ENCODE measurements around the gene AFG1L. TPM values are rescaled to one million over a fixed set of nuclear protein-coding genes. Genes with fewer than 3 reads are reported as not detected.
"Not testable (repeated sequence)": the region's sequence is repeated elsewhere in the genome, so short reads cannot be mapped to it uniquely, and the experiment has no call there.

AFG1L gene
- polyA plus RNA-seq, 12 donors, result 4.0 to 11.5 (median 5.7) TPM; not detected in 1

DNA sequence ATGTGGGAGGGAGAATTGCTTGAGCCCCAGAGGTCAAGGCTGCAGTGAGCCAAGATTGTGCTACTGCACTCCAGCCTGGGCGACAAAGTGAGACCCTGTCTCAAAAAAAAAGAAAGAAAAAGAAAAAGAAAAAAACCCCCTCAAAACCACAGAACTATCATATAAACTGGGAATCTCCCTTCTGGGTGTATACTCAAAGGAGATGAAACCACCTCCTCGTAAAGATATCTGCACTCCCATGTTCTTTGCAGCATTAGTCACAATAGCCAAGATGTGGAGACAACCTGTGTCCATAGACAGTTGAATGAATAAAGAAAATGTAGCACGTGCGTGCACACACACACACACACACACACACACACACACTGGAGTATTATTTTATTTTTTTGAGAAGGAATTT lies 8.5 kb upstream of the AFG1L start:
- DNase-seq, result no peak

DNA sequence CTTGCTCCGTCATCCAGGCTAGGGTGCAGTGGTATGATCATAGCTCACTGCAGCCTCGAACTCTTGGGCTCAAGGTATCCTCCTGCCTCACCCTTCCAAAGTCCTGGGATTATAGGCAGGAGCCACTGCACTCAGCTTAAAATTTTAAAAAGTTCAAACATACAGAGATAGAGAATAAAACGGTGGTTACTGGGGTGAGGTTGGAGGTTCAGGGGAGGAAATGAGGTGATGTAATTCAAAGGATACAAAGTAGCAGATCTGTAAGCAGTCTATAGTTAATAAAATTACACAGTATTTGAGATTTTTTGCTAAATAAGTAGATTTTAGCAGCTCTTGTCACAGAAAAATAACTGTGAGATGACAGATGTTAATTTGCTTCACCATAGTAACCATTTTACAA lies 7.5 kb upstream of the AFG1L start:
- no peak for DNase-seq

DNA sequence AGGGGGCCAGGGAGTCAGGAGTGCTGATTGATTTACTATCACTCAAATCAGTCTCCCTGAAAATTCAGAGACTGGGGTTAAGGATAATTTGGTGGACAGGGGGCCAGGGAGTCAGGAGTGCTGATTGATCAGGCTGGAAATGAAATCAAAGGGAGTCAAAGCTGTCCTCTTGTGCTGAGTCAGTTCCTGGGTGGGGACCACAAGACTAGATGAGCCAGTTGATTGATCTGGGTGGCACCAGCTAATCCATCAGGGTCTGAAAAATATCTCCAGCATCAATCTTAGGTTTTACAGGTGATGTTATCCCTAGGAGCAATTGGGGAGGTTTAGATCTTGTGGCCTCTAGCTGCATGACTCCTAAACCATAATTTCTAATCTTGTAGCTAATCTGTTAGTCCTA lies 6.1 kb upstream of the AFG1L start:
- no peak for DNase-seq

DNA sequence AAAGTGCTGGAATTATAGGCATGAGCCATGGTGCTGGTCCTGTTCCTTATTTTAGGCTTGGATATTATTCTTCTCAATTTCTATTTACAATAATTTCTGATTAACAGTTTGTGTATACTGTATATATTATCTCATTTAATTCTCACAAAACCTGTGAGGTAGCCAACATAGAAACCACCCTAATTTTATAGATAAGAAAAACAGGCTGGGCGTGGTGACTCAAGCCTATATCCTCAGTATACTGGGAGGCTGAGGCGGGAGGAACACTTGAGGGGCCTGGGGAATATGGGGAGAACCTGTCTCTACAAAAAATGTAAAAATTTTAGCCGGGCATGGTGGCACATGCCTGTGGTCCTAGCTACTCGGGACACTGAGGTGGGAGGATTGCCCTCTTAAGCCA lies 3.8 kb upstream of the AFG1L start:
- no peak for DNase-seq

DNA sequence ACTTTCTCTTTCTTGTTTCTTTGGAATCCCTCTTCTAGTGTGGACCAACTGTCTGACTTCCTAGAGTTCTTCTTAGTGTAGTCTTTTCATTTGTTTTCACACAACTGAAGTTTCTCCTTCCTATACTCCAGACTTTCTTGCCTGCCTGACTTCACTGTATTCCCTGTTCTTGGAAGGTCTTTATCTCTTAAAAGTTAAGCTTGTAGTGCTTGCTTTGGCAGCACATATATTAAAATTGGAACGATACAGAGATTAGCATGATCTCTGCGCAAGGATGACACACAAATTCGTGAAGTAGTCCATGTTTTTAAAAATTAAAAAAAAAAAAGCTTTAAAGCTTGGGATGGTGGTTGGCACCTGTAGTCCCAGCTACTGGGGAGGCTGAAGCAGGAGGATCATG lies 2.3 kb upstream of the AFG1L start:
- not testable (repeated sequence) for DNase-seq

DNA sequence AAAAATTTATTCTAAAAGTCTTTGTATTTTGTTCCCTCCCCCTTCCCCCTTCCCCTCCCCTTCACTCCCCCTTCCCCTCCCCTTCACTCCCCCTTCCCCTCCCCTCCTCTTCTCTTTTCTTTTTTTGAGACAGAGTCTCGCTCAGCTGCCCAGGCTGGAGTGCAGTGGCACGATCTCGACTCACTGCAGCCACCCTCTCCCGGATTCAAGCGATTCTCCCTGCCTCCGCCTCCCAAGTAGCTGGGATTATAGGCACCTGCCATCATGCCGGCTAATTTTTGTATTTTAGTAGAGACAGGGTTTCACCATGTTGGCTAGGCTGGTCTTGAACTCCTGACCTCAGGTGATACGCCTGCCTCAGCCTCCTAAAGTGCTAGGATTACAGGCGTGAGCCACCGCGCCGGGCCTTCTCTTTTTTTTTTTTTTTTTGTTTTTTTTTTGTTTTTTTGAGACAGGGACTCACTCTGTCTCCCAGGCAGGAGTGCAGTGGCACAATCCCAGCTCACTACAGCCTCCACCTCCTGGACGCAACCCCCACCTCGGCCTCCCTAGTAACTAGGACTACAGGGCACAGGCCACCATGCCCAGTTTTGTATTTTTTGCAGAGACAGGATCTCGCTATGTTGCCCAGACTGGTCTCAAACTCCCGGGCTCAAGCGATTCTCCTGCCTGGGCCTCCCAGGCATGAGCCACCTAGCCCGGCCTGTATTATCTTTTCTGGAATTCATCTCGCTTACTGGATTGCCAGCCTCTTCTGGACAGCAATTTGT lies 1.1 kb upstream of the AFG1L start:
- peak; percentile 2 for DNase-seq

DNA sequence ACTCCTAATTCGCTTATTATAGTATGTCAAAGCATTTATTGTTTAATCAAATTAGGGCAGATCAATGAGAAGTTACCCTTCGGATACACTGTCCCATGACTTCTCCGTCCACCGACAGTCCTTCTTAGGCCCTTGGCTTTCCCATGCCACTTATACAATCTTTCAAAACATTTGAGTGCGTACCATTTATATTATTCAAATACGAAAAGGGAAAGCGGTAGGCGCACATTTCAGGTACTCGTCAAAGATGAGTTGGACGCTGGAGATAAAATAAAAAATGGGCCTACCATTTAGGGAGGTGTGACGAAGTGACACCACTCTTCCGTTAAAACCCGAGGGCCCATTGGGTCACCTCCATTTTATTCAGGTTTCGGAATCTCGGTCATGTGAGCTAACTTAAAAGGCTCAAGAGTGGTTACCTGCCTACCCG lies 542 bp upstream of the AFG1L start:
- DNase-seq, result no peak

DNA sequence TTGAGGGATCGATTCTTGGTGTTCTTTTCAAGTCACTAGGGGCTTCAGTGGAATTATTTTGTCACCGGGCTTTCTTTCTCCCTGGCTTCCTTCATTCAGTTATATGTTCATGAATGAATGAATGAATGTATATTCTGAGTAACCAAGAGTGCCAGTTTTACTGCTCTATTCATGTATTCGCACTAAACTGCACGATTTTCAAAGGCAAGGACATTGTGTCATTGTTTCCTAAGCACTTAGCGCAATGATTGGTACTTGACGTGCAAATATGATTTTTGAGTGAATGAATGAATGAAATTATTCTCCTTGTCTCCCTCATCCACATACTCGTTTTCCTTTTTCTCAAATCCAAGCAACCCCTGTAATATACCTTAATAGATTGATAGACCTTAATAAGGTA lies 822 bp downstream of the AFG1L start:
- no peak for DNase-seq

DNA sequence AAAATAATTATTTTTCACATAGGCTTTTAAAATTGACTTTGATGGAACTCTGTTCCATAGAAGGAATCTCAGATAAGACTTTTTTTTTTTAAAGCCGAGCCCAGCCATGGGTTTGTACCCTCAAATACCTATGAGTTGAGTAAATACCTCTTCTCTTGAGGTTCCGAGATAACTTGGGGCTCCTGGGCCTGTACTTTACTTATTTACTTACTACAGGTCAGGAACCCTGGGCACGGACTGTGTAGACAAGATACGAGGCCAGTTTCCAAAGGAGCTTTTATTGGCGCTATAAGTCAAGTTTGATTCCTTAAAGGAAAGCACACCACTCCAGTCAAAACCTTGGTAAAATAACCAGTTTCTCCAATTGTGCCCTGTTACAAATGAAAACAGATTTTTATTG lies 7.5 kb downstream of the AFG1L start:
- no peak for DNase-seq

DNA sequence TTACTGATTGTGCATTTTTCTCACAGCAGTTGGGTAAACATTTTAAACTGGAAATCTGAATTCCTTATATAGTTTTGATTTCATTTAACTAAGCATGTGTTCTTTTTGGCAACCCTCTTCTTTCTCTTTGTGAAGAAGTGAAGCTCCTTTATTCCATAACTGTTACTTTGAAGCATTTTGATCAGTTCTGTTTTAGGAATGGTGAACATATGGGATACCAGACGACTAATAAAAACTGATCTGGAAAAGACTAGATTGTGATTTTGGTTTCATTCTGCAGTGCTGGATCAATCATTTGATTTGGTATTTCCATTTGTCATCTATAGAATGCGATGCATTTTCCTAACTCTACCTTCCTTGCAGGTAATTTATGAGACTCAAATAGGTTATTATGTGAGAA lies 9.8 kb downstream of the AFG1L start:
- DNase-seq, result no peak

DNA sequence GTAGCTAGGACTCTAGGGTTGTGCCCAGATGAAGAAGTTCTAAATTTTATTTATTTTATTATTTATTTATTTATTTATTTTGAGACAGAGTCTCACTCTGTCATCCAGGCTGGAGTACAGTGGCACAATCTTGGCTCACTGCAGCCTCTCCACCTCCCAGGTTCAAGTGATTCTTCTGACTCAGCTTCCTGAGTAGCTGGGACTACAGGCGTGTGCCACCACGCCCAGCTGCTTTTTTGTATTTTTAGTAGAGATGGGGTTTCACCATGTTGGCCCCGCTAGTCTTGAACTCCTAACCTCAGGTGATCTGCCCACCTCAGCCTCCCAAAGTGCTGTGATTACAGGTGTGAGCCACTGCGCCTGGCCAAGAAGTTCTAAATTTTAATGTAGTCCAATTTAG lies 13.8 kb downstream of the AFG1L start:
- not testable (repeated sequence) for DNase-seq

DNA sequence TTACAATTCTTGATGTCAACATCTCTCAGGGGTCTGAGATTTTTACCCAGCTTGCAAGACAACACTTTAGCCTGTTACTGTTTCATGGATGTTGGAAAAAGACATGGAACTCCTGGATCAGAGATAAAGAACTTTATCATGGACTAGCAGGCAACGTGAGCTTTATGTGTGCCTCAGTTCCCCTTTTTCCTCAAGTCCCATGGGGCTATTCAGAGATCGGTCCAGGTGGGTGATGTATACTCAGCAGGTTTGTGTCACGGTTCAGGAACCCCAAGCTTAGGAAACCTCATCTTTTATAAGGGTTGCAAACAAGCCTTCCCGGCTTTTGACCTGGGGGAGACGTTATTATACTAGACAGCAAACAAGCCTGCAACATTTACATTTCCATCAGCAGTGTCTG lies 15.0 kb downstream of the AFG1L start:
- no peak for DNase-seq

DNA sequence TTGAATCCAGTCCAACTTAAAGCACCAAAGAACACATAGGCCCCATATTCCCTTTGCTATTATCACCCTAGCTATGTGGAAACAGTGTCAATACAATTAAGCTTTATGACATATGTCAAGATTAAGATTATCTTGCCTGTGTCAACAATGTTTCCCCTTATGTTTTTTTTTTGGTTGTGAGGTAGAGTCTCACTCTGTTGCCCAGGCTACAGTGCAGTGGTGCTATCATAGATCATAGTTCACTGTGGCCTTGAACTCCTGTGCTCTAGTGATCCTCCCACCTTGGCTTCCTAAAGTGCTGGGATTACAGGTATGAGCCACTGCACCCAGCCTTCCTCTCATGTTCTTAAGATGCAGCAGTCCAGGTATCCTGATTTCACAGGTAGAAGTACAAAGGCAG lies 17.8 kb downstream of the AFG1L start:
- no peak for DNase-seq

DNA sequence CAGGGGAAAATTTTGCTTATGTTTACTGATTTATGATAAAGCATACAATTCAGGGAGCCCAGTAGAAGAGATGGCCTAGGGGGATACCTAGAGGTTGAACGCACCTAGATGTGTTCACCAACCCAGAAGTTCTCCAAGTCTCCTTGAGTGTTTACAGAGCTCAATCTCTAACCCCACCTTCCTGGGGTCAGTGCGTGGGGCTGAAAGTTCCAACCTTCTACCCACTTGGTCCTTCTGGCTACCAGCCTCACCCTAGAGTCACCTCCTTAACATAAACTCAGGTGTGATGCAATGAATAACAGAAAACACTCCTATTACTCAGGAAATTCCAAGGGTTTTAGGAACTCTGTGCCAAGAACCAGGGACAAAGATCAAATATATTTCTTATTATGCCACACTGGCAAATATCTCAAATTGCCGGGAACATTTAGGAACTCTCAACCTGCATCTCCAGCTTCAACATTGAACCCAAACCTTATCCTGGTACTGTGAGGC lies 26.4 kb downstream of the AFG1L start:
- DNase-seq, result no peak

DNA sequence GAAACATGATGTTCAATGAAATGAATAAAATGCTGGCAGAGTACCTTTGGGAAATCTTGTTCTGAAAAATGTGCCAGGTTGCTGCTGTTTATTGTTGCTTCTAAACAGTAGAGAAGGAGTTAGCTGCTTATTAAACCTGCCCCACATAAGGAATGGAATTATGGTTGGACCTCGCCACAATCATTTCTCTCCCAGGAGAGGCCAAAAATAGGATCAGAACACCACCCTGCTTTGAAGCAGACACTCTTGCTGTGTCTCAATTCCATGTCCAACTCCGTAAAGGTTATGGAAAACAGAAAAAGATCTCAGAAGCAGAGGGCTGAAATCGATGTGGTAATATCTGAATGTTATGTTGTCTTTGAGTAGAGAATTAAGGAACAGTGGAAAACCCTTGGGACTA lies 27.9 kb downstream of the AFG1L start:
- DNase-seq, result no peak

DNA sequence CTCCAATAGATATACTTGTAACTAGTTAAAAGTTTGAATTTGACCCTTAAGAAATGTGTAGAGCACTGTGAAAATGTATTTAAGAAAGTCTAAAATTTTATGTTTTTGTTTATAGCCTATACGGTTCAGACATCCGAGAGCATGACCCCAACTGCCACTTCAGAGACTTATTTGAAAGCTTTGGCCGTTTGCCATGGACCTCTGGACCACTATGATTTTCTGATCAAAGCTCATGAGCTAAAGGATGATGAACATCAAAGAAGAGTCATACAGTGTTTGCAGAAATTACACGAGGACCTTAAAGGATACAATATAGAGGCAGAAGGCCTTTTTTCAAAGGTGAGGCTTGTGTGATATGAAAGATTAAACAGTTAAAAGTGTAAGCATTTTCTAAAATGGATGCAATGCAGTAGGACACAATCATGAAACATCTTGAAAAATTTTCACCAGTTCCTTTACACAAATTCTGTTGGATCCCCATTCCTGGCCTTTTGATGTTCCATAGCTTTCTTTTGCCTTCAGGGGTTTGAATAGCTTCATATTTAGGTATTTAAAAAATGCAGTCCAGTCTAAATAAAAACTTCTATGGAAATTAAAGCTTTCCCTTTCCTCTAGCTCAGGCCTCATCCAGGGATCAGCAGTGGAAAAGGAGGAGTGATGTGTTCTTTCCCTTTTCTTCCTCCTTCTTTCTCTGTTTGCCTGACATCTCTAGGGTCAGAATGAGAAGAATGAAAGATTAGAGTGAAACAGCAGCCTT lies 29.0 kb downstream of the AFG1L start:
- no peak for DNase-seq

DNA sequence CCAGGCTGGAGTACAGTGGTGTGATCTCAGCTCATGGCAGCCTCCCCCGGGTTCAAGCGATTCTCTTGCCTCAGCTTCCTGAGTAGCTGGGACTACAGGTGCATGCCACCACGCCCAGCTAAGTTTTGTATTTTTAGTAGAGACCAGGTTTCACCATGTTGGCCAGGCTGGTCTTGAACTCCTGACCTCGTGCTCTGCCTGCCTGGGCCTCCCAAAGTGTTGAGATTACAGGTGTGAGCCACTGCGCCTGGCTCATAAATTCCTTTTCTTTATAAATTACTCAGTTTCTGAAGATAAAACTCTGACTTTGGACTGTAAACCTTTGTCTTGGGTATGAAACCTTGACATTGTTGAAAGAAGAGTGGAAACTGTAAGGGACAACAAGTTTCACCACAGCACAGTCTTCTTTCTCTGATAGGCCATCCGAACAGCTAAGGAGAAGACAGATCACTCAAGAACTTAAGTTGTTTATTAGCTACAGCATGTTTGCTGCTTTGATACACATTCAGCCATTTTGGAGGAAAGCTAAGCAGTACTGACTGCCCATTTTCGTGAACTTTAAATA lies 35.4 kb downstream of the AFG1L start:
- DNase-seq, result not testable (repeated sequence)

DNA sequence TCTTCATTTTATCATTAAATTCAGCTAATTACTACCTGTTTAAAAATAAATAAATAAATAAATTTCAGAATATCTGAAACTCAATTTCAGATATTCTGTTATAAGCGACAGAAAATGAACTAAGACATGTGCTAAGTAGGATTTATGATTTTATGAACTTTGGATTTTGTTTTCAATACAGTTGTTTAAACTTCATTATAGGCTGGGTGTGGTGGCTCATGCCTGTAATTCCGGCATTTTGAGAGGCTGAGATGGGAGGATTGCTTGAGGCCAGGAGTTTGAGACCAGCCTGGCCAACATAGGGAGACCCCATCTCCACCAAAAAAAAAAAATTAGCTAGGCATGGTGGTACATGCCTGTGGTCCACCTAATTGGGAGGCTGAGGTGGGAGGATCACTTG lies 36.0 kb downstream of the AFG1L start:
- no peak for DNase-seq

DNA sequence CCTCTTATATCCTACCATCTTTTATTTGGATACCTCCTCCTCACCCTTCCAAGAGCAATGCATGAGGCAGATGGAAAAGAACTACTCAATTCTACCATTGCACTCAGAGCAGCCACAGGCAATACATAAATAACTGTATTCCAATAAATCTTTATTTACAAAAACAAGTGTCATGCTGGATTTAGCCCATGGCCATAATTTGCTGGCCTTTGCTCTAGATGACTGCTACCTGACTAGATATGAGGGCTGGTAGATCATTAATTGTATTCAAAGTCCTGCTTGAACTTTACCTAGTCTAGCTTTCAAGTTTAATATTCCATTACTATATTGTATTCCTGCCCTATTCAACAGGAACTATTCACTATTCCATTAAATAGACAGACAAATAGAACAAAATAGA lies 37.1 kb downstream of the AFG1L start:
- no peak for DNase-seq

DNA sequence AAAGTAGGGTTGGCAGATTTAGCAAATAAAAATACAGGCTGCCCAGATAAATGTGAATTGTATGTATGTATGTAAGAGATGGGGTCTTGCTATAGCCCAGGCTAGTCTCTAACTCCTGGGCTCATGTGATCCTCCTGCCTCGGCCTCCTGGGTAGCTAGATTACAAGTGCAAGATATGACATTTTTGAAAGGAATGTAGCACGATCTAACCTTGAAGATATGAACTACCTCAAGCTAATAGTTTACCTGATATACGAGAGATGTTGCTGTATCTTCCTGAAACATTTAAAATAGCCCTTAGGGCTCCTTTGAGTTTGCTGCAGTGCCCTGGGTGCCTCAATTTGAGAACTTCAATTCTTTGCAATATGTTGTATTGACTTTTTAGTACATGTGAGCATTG lies 42.1 kb downstream of the AFG1L start:
- no peak for DNase-seq

DNA sequence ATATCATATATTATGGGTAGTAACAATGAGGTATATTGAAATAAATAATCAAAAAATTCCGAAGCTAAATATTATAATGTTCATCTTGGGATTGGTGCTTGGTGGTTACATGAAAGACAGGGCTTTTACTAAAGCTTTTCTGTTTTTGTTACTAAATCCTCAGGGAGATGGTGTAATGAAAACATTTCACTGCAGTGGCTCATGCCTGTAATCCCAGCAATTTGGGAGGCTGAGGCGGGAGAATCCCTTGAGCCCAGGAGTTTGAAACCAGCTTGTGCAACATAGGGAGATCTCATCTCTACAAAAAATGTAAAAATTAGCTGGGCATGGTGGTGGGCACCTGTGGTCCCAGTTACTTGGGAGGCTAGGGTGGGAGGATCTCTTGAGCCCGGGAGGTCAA lies 42.9 kb downstream of the AFG1L start:
- DNase-seq, result no peak

DNA sequence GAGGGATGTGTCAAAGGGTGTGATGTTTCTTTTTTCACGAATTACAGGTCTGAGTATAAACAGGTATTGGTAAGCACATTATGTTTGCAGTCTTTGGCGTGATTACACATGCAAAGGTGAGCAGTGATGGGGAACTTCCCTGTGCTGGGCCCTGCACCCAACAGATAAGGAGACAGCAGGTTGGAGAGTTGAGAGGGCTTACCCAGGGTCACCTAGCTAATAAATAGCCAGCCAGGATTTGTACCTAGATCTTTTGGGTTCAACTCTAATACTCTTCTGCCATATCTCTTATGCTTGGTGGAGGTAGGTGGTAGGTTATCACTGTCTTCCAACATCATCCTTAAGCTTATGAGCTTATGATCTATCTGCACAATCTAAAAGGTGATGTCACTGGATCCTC lies 46.5 kb downstream of the AFG1L start:
- no peak for DNase-seq

DNA sequence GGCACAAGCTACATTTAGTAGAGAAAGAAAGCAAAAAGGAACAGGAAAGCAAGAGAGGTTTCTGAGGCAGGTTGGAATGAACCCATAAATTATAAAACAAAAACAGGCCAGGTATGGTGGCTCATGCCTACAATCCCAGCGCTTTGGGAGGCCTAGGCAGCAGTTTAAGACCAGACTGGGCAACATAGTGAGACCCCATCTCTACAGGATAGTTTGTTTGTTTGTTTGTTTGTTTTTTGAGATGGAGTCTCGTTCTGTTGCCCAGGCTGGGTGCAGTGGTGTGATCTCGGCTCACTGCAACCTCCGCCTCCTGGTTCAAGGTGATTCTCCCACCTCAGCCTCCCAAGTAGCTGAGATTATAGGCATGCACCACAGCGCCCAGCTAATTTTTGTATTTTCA lies 49.0 kb downstream of the AFG1L start:
- no peak for DNase-seq

All from muscle of arm (tissue), 12 donors.